ENCODE measurements around the gene ARID1B. TPM values are rescaled to one million over a fixed set of nuclear protein-coding genes. Genes with fewer than 3 reads are reported as not detected.
A peak's percentile ranks its signal among the peaks of the same experiment; 100 is the strongest.

Gene ARID1B
- total RNA-seq, 2 donors from 2014 or later, result 66.7 to 67.3 TPM

- Mint-ChIP-seq H3K36me3 (ENCODE audit: low read depth) (peaks cover 84% of the 10 kb centered on the region), H3K27me3 (no peaks in the 10 kb centered on the region), H3K9me3 (no peaks in the 10 kb centered on the region), H3K4me3 (no peak overlapping the region), H3K27ac (no peak overlapping the region), H3K4me1 (peaks cover 15% of the 10 kb centered on the region)
- ATAC-seq (replicated peaks), result no peak
Observed at GRCh38 chr6:157206359-157206815, 429.2 kb downstream of the ARID1B start.

- Mint-ChIP-seq H3K9me3 (no peaks in the 10 kb centered on the region), H3K27ac (no peak overlapping the region), H3K4me1 (peaks cover 15% of the 10 kb centered on the region), H3K36me3 (ENCODE audit: low read depth) (peaks cover 73% of the 10 kb centered on the region), H3K4me3 (no peak overlapping the region), H3K27me3 (no peaks in the 10 kb centered on the region)
- ATAC-seq (replicated peaks), result no peak
Observed at GRCh38 chr6:157207521-157208076, 430.4 kb downstream of the ARID1B start.

- no peak overlapping the region for H3K4me3 Mint-ChIP-seq
- H3K4me1 Mint-ChIP-seq, result peaks cover 15% of the 10 kb centered on the region
- ATAC-seq (replicated peaks), result peak; percentile 85
- H3K27ac Mint-ChIP-seq, result peak overlapping the region; percentile 60
- H3K36me3 Mint-ChIP-seq (ENCODE audit: low read depth), result peaks cover 55% of the 10 kb centered on the region
- no peaks in the 10 kb centered on the region for H3K9me3 Mint-ChIP-seq
- no peaks in the 10 kb centered on the region for H3K27me3 Mint-ChIP-seq
Observed at GRCh38 chr6:157209865-157210530, 432.8 kb downstream of the ARID1B start.

- Mint-ChIP-seq H3K4me1 (peaks cover 14% of the 10 kb centered on the region), H3K36me3 (ENCODE audit: low read depth) (peaks cover 45% of the 10 kb centered on the region), H3K9me3 (no peaks in the 10 kb centered on the region), H3K4me3 (no peak overlapping the region), H3K27ac (no peak overlapping the region), H3K27me3 (no peaks in the 10 kb centered on the region)
- ATAC-seq (replicated peaks), result no peak
Observed at GRCh38 chr6:157210954-157211353, 433.8 kb downstream of the ARID1B start.

GRCh38 chr6:157211603-157212455 is 434.7 kb downstream of the ARID1B start:
- no peak for ATAC-seq (replicated peaks)
- Mint-ChIP-seq H3K36me3 (ENCODE audit: low read depth) (peaks cover 36% of the 10 kb centered on the region), H3K4me1 (peaks cover 13% of the 10 kb centered on the region), H3K4me3 (no peak overlapping the region), H3K27me3 (no peaks in the 10 kb centered on the region), H3K27ac (no peak overlapping the region), H3K9me3 (no peaks in the 10 kb centered on the region)

DNA sequence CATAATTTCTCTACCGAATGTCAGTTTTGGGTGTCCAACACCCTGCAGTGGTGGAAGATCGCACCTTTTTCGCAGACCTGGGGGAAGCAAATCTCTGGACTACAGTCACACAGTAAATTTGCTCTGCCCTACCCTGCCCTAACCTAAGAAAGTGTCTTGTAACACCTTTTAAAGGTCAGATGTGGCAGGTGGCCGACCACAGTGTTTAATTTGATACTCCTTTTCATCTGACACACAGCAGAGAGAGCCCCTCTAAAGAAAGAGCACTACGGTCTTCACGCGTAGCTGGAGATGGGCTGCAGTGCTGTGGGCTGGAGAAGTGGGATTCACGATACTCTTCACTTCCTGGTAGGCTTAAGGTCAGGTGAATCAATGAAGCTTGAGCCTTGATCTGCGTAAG is 436.2 kb downstream of the ARID1B start:
- Mint-ChIP-seq H3K4me1 (peaks cover 14% of the 10 kb centered on the region), H3K36me3 (ENCODE audit: low read depth) (peaks cover 24% of the 10 kb centered on the region), H3K4me3 (no peak overlapping the region), H3K9me3 (no peaks in the 10 kb centered on the region), H3K27ac (no peak overlapping the region), H3K27me3 (no peaks in the 10 kb centered on the region)
- ATAC-seq (replicated peaks), result no peak

GRCh38 chr6:157213907-157214565 is 436.9 kb downstream of the ARID1B start:
- H3K36me3 Mint-ChIP-seq (ENCODE audit: low read depth), result peaks cover 19% of the 10 kb centered on the region
- ATAC-seq (replicated peaks), result no peak
- H3K27ac Mint-ChIP-seq, result no peak overlapping the region
- H3K27me3 Mint-ChIP-seq, result no peaks in the 10 kb centered on the region
- no peak overlapping the region for H3K4me3 Mint-ChIP-seq
- H3K4me1 Mint-ChIP-seq, result peaks cover 14% of the 10 kb centered on the region
- no peaks in the 10 kb centered on the region for H3K9me3 Mint-ChIP-seq

GRCh38 chr6:157215717-157216116 is 438.5 kb downstream of the ARID1B start:
- no peak overlapping the region for H3K27ac Mint-ChIP-seq
- no peak overlapping the region for H3K4me3 Mint-ChIP-seq
- ATAC-seq (replicated peaks), result no peak
- no peaks in the 10 kb centered on the region for H3K27me3 Mint-ChIP-seq
- H3K9me3 Mint-ChIP-seq, result no peaks in the 10 kb centered on the region
- peaks cover 10% of the 10 kb centered on the region for H3K4me1 Mint-ChIP-seq
- peaks cover 2% of the 10 kb centered on the region for H3K36me3 Mint-ChIP-seq (ENCODE audit: low read depth)

DNA sequence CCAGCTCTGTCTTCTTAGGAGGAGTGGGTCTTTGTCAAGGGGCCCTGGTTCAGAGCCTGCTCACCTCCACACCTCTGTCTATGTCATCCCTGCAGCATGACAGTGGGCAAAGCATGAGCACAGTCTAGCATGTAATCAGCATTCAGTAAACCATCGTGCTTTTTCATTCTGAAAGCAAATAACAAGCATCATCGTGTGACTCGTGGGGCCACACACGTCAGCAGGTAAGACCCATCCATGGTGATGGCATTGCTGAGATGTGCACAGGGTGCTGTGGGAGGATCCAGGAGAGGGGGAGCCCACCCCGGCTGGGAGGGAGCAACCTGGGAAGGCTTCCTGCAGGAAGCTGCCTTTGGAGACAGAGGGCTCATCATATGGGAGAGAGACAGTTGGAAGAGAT is 439.4 kb downstream of the ARID1B start:
- peak overlapping the region; percentile 31 for H3K4me3 Mint-ChIP-seq
- H3K36me3 Mint-ChIP-seq (ENCODE audit: low read depth), result no peaks in the 10 kb centered on the region
- H3K27ac Mint-ChIP-seq, result peak overlapping the region; percentile 86
- peaks cover 13% of the 10 kb centered on the region for H3K4me1 Mint-ChIP-seq
- no peaks in the 10 kb centered on the region for H3K9me3 Mint-ChIP-seq
- peak; percentile 61 for ATAC-seq (replicated peaks)
- H3K27me3 Mint-ChIP-seq, result no peaks in the 10 kb centered on the region

- H3K36me3 Mint-ChIP-seq (ENCODE audit: low read depth), result no peaks in the 10 kb centered on the region
Observed at GRCh38 chr6:157217198-157217893, 440.2 kb downstream of the ARID1B start.

DNA sequence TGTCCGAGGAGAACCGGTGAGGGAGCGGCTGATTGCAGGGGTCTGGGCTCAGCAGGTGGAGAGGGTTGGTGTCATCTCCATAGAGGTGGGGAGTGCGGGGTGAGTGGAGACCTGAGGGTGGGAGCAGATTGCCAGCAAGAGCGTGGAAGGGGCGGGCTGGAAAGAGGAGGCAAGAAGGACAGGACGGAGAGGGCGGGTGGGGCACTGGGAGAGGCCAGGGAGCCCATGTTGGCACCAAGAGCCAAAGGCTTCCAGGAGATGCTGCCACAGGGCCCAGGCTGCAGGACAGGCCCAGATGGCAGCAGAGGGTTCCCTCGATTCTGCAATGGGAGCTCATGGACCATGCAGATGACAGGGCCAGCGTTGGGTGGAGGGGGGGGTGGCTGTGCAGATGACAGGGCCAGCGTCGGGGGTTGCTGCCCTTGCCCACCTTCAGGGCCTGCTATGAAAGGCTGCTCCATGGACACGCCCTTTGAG is 440.8 kb downstream of the ARID1B start:
- Mint-ChIP-seq H3K4me1 (peaks cover 24% of the 10 kb centered on the region), H3K9me3 (no peaks in the 10 kb centered on the region), H3K36me3 (ENCODE audit: low read depth) (no peaks in the 10 kb centered on the region), H3K27ac (no peak overlapping the region), H3K27me3 (no peaks in the 10 kb centered on the region), H3K4me3 (no peak overlapping the region)
- no peak for ATAC-seq (replicated peaks)

More at GRCh38 chr6:157217198-157217893, 440.2 kb downstream of the ARID1B start:
- Mint-ChIP-seq H3K9me3 (no peaks in the 10 kb centered on the region), H3K27ac (no peak overlapping the region), H3K4me3 (no peak overlapping the region), H3K27me3 (no peaks in the 10 kb centered on the region), H3K4me1 (peaks cover 18% of the 10 kb centered on the region)
- ATAC-seq (replicated peaks), result no peak

DNA sequence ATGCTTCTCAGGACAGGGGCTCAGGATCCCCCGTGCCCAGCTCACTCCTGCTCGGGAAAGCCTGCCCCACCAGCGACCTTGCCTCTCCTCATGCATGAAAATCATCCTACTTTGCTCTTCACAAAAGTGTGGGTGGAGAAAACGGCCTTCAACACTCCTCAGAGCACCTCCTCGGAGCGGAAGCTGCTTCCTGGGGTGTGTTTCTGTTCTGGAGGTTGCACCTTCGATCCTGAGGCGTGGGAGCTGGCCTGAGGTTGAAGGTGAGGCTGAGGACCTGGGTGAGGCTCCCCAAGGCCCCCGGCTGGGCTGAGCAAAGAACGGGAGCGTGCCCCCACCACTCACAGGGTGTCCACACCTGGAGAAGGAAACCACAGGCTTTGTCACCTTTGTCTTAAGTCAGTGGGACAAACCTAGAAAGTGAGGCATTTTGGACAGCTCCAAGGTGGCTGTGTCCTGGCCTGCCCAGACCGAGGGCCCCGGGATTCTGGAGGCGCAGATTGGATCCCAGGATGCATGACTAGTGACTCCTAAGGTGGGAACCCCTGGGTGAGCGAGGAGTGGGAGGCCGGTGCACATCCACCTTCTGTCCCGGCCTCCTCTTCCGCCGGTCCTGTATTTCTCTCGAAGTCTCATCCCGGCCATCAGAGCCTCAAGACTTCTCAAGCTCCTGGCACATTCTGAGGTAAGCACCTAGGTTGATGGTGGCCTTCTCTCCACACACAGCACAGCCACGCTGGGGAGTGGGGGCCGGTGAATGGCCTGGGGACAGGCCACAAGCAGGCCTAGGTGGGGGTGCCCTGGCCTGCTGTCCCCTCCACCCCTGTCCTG is 441.4 kb downstream of the ARID1B start:
- Mint-ChIP-seq H3K9me3 (no peaks in the 10 kb centered on the region), H3K27ac (no peak overlapping the region), H3K4me1 (peaks cover 29% of the 10 kb centered on the region), H3K36me3 (ENCODE audit: low read depth) (no peaks in the 10 kb centered on the region), H3K27me3 (no peaks in the 10 kb centered on the region), H3K4me3 (no peak overlapping the region)
- ATAC-seq (replicated peaks), result no peak

Measured in activated T-helper 17 cell treated with anti-CD3 and anti-CD28 coated beads, Interleukin-2, amount 50 U/mL, for 72 hours (primary cell).